Gastrocnemius medialis (tissue), 4 donors: ENCODE results near the gene HMCN1. TPM values are rescaled to one million over a fixed set of nuclear protein-coding genes. Genes with fewer than 3 reads are reported as not detected.
A peak's percentile ranks its signal among the peaks of the same experiment; 100 is the strongest.

Experiments
- ATAC-seq, 2 donors: fragments of 150-250 bp; one replicate each; pipeline ENCODE4 v1.9.1; 2016
- DNase-seq, 2 donors: peaks; one replicate each; pipeline ENCODE4 v3.0.0-alpha.2; 2019
- H3K27ac ChIP-seq, 4 donors: fragments of 200-600 bp; sonication (generic); 1 replicate in 1 of 4; 2 replicates in 3 of 4; pipeline ENCODE4 v1.5.1; 2016 to 2018; ENCODE audit warnings: mild to moderate bottlenecking in 2 of 4, moderate library complexity in 1 of 4
- H3K27me3 ChIP-seq, 3 donors: fragments of 200-600 bp; sonication (generic) in 2 of 3; 1 replicate in 1 of 3; 2 replicates in 2 of 3; pipeline versions ENCODE4 v1.5.1 to v1.6.0; 2016 to 2019; ENCODE audit warnings: mild to moderate bottlenecking in 1 of 3, moderate library complexity in 1 of 3
- H3K36me3 ChIP-seq, 2 donors: fragments of 200-600 bp; sonication (generic) in 1 of 2; one replicate each; pipeline ENCODE4 v1.5.1; 2017 to 2018
- H3K4me1 ChIP-seq, 2 donors: fragments of 200-600 bp; sonication (generic) in 1 of 2; one replicate each; pipeline ENCODE4 v1.5.1; 2016 to 2017; ENCODE audit warnings: mild to moderate bottlenecking in 2 of 2
- H3K4me3 ChIP-seq, 4 donors: fragments of 200-600 bp; sonication (generic) in 3 of 4; 1 replicate in 1 of 4; 2 replicates in 3 of 4; pipeline ENCODE4 v1.5.1; 2016 to 2019; ENCODE audit warnings: mild to moderate bottlenecking in 2 of 4
- H3K9me3 ChIP-seq, 3 donors: fragments of 200-600 bp; sonication (generic) in 2 of 3; 1 replicate in 1 of 3; 2 replicates in 2 of 3; pipeline ENCODE4 v1.5.1; 2016 to 2019
- POLR2A ChIP-seq, 2 donors: fragments of 450-650 bp; IDR thresholded peaks; one replicate each; pipeline ENCODE4 v1.6.1; 2017; ENCODE audit warnings: antibody characterized with exemption in 2 of 2, mild to moderate bottlenecking in 2 of 2, moderate library complexity in 2 of 2
- in situ Hi-C, 4 donors: fragments of 200-750 bp; cut with MboI; loops; one replicate each; pipeline versions ENCODE4 v1.15.0 to v1.8.0; 2017; ENCODE audit warnings: low sequenced_read_pairs in 4 of 4
- intact Hi-C: fragments of 100-400 bp; cut with DNase I; formaldehyde crosslinking; loops from one replicate; pipeline ENCODE4 v1.15.1; 2023; ENCODE audit warnings: low total_unique reads
- total RNA-seq, 4 donors: library from RNA; depleted of rRNA; stranded (reverse); fragments of >200 nt; gene quantifications; one replicate each; pipeline versions ENCODE4 v1.1.0 to v1.2.3, GENCODE V29; 2016
- TF ChIP-seq, protein P1 (sequence below), 5 experiments: fragments of 450-650 bp in 3 of 5; fragments of 200-600 bp in 2 of 5; sonication (generic) in 2 of 5; IDR thresholded peaks in 4 of 5; conservative IDR thresholded peaks in 1 of 5; 1 replicate in 4 of 5; 2 replicates in 1 of 5; pipeline ENCODE4 v1.5.1; 2016 to 2019; ENCODE audit warnings: antibody characterized with exemption in 5 of 5, mild to moderate bottlenecking in 3 of 5, moderate library complexity in 3 of 5

Gene HMCN1
- total RNA-seq, 4 donors from 2014 or later: 2.6 to 7.5 (median 5.1) TPM

DNA sequence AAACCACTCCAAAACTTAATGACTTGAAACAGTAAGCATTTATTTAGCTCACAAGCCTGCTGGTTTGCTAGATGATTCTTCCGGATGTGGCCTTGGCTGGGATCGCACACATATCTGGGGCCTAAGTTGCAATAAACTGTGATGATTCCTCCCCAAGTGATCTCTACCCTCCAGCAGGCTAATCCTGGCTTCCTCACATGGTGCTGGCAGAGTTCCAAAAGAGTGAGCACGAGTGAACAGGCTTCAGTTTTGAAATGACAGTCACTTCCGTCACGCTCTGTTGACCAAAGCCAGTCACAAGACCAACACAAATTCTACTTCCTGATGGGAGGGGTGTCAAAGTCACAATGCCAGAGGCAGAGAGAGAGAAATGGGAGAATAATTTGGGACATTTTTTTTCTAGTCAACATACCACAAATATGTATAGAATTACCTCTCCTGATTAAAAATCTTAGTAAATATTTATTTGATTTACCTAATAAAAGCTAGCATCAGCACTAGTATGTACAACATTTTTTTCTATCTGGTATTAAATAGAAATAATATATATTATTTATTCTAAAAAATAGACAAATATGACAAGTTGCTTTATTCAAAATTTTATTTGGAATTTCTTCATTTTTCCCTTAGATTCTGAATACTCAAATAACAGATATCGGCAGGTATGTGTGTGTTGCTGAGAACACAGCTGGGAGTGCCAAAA is 348.2 kb downstream of the HMCN1 start:
- H3K9me3 ChIP-seq: no peaks in the 10 kb centered on the region
- peak; percentile 66 to 78 for DNase-seq
- TF ChIP-seq, protein P1, sequence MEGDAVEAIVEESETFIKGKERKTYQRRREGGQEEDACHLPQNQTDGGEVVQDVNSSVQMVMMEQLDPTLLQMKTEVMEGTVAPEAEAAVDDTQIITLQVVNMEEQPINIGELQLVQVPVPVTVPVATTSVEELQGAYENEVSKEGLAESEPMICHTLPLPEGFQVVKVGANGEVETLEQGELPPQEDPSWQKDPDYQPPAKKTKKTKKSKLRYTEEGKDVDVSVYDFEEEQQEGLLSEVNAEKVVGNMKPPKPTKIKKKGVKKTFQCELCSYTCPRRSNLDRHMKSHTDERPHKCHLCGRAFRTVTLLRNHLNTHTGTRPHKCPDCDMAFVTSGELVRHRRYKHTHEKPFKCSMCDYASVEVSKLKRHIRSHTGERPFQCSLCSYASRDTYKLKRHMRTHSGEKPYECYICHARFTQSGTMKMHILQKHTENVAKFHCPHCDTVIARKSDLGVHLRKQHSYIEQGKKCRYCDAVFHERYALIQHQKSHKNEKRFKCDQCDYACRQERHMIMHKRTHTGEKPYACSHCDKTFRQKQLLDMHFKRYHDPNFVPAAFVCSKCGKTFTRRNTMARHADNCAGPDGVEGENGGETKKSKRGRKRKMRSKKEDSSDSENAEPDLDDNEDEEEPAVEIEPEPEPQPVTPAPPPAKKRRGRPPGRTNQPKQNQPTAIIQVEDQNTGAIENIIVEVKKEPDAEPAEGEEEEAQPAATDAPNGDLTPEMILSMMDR (IDR thresholded peaks at IDR 0.05 in 4 of 5, conservative IDR thresholded peaks at IDR 0.05 in 1 of 5): no peak
- no peak for TF ChIP-seq POLR2A (IDR thresholded peaks at IDR 0.05)
- no peaks in the 10 kb centered on the region for H3K27me3 ChIP-seq
- no peaks in the 10 kb centered on the region for H3K36me3 ChIP-seq
- in situ Hi-C loops: no loop called here
- peaks cover 3 to 5% of the 10 kb centered on the region in 2 donors for H3K4me1 ChIP-seq
- intact Hi-C loops: no loop called here
- peak overlapping the region; percentile 1 to 34 (median 28) for H3K27ac ChIP-seq
- H3K4me3 ChIP-seq: no peak overlapping the region
- ATAC-seq: peak; percentile 85 to 97

DNA sequence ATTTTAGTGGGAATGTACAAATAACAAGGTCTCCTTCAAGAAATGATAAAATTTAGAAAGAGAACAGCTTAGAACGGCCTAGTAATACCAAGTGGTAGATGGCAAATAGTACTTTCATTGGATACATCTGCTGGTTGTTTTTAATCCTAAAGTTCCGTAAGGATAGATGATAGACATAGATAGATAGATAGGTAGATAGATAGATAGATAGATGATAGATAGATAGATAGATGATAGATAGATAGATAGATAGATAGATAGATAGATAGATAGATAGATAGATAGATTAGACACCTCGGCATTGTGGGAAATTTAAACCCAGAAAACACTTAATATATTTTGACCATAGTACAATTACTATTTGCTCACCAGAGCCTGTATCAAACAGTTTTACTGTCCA is 352.4 kb downstream of the HMCN1 start:
- H3K9me3 ChIP-seq: no peaks in the 10 kb centered on the region
- H3K27me3 ChIP-seq: no peaks in the 10 kb centered on the region
- no peaks in the 10 kb centered on the region for H3K36me3 ChIP-seq
- no peak for DNase-seq
- TF ChIP-seq, protein P1 (IDR thresholded peaks at IDR 0.05 in 4 of 5, conservative IDR thresholded peaks at IDR 0.05 in 1 of 5): no peak
- no peak for TF ChIP-seq POLR2A (IDR thresholded peaks at IDR 0.05)
- intact Hi-C loops (no loop called here), in situ Hi-C loops (no loop called here)
- no peak overlapping the region for H3K4me3 ChIP-seq
- H3K27ac ChIP-seq: no peak overlapping the region
- no peak for ATAC-seq
- H3K4me1 ChIP-seq: peaks cover 3 to 5% of the 10 kb centered on the region in 2 donors

DNA sequence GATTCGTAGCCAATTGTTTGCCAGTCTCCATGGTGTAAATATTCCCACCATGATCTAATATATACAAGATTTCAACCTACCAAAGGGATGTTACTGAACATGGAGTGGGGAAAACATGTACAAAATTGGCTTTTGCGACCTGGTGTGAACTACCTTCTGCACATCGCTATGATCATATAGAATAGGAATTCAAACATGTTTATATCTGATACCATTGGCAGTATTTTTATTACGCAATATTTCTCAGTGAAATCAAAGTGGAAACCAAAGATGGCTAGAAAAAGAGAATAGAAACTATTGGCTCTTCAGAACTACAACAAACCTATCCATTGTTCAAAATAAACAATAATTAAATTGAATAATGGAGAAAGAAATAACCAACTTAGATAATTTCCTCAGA is 355.7 kb downstream of the HMCN1 start:
- in situ Hi-C loops: no loop called here
- Histone ChIP-seq H3K27ac (no peak overlapping the region), H3K4me1 (peaks cover 0 to 10% of the 10 kb centered on the region in 2 donors), H3K9me3 (no peaks in the 10 kb centered on the region), H3K36me3 (no peaks in the 10 kb centered on the region), H3K4me3 (no peak overlapping the region), H3K27me3 (no peaks in the 10 kb centered on the region)
- DNase-seq: no peak
- no peak for ATAC-seq
- TF ChIP-seq, protein P1 (IDR thresholded peaks at IDR 0.05 in 4 of 5, conservative IDR thresholded peaks at IDR 0.05 in 1 of 5): no peak
- no peak for TF ChIP-seq POLR2A (IDR thresholded peaks at IDR 0.05)
- intact Hi-C loops: no loop called here

DNA sequence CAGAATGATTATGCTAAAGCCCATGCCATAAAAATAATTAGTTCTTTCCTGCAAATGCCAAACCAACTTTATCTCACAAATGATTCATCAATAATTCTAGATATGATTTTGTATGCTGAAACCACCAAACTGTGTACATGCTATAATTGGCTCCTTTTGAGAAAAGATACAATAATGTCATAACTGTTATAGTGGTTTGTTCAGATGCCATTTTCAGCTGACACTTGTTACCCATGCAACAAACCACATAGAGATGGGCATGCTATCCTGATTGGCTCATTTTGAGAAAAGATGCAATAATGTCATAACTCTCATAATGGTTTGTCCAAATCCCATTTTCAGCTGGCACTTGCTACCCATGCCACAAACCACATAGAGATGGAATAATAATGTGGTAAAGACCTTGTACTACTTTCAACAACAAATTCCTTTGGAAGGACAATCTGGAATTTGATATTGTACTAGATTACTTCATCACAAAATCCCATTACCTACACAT is 357.1 kb downstream of the HMCN1 start:
- Histone ChIP-seq H3K36me3 (no peaks in the 10 kb centered on the region), H3K4me1 (peaks cover 0 to 10% of the 10 kb centered on the region in 2 donors), H3K27me3 (no peaks in the 10 kb centered on the region), H3K9me3 (no peaks in the 10 kb centered on the region), H3K4me3 (no peak overlapping the region), H3K27ac (no peak overlapping the region)
- intact Hi-C loops: no loop called here
- in situ Hi-C loops: no loop called here
- DNase-seq: no peak
- ATAC-seq: no peak
- TF ChIP-seq, protein P1 (IDR thresholded peaks at IDR 0.05 in 4 of 5, conservative IDR thresholded peaks at IDR 0.05 in 1 of 5): no peak
- no peak for TF ChIP-seq POLR2A (IDR thresholded peaks at IDR 0.05)
